ENCODE measurements around the gene UNC5C.

GRCh38 chr4:95158626-95159025, 390.1 kb downstream of the UNC5C start:
- TF ChIP-seq CTCF (IDR thresholded peaks at IDR 0.05), result no peak
- no peak for TF ChIP-seq POLR2AphosphoS5 (IDR thresholded peaks at IDR 0.05)
